Liver (tissue), 3 donors: ENCODE data around the gene GJD3.
"Not testable (repeated sequence)": the region's sequence is repeated elsewhere in the genome, so short reads cannot be mapped to it uniquely, and the experiment has no call there.

Source experiments
- CTCF ChIP-seq: fragments of 150-350 bp; IDR thresholded peaks from 2 replicates; pipeline ENCODE4 v1.5.1; 2017; ENCODE audit warnings: improper control_type of control experiment, low read depth, low read length; ENCODE audit not compliant: missing input control
- FOXA1 ChIP-seq: IDR thresholded peaks from 2 replicates; pipeline ENCODE4 v1.6.1; 2016; ENCODE audit warnings: antibody characterized with exemption
- GABPA ChIP-seq, 2 donors: IDR thresholded peaks in 1 of 2; conservative IDR thresholded peaks in 1 of 2; 2 replicates each; pipeline ENCODE4 v1.6.1; 2016; ENCODE audit warnings: antibody characterized with exemption in 2 of 2, mild to moderate bottlenecking in 1 of 2, moderate library complexity in 1 of 2
- NR2F2 ChIP-seq: IDR thresholded peaks from 2 replicates; pipeline ENCODE4 v1.6.1; 2016; ENCODE audit warnings: antibody characterized with exemption
- RAD21 ChIP-seq, 2 donors: IDR thresholded peaks; 2 replicates each; pipeline ENCODE4 v1.6.1; 2016; ENCODE audit warnings: antibody characterized with exemption in 2 of 2, mild to moderate bottlenecking in 2 of 2
- REST ChIP-seq: IDR thresholded peaks from 2 replicates; pipeline ENCODE4 v1.6.1; 2016; ENCODE audit warnings: antibody characterized with exemption, mild to moderate bottlenecking
- SP1 ChIP-seq: IDR thresholded peaks from 2 replicates; pipeline ENCODE4 v1.6.1; 2018; ENCODE audit warnings: antibody characterized with exemption, mild to moderate bottlenecking
- YY1 ChIP-seq: IDR thresholded peaks from 2 replicates; pipeline ENCODE4 v1.6.1; 2016; ENCODE audit warnings: antibody characterized with exemption, mild to moderate bottlenecking
- ZBTB33 ChIP-seq: IDR thresholded peaks from 2 replicates; pipeline ENCODE4 v1.6.1; 2016; ENCODE audit warnings: antibody characterized with exemption
- donor health status: healthy.
- donor health status: healthy.

- TF ChIP-seq CTCF; REST; FOXA1; RAD21 (IDR thresholded peaks at IDR 0.05); YY1; ZBTB33; GABPA (IDR thresholded peaks at IDR 0.05 in 1 of 2, conservative IDR thresholded peaks at IDR 0.05 in 1 of 2); SP1; NR2F2: not testable (repeated sequence)
Observed at GRCh38 chr17:40372644-40373043, 8.1 kb upstream of the GJD3 start.
